HG02610 (cell line): ENCODE measurements around the gene GNG13.
"Not testable (repeated sequence)": the region's sequence is repeated elsewhere in the genome, so short reads cannot be mapped to it uniquely, and the experiment has no call there.

Experiments
- ATAC-seq: cut with Tn5 transposase; IDR thresholded peaks from one replicate; pipeline ENCODE4 v1.9.1; 2021; ENCODE audit warnings: mild to moderate bottlenecking, moderate library complexity; ENCODE audit not compliant: unreplicated experiment

The GNG13 gene

GRCh38 chr16:780296-780695 is 20.2 kb downstream of the GNG13 start:
- ATAC-seq = no peak

GRCh38 chr16:779561-779960 is 21.0 kb downstream of the GNG13 start:
- no peak for ATAC-seq

- no peak for ATAC-seq
These were observed 21.5 kb downstream of the GNG13 start for GRCh38 chr16:778909-779527.

GRCh38 chr16:778447-778846 is 22.1 kb downstream of the GNG13 start:
- ATAC-seq = no peak

- no peak for ATAC-seq
These were observed 22.7 kb downstream of the GNG13 start for GRCh38 chr16:777826-778225.

GRCh38 chr16:776824-777223 is 23.7 kb downstream of the GNG13 start:
- no peak for ATAC-seq

- not testable (repeated sequence) for ATAC-seq
These were observed 24.2 kb downstream of the GNG13 start for GRCh38 chr16:776298-776697.

GRCh38 chr16:775236-775796 is 25.2 kb downstream of the GNG13 start:
- ATAC-seq = no peak

GRCh38 chr16:774086-775001 is 26.2 kb downstream of the GNG13 start:
- no peak for ATAC-seq

- ATAC-seq = no peak
These were observed 27.6 kb downstream of the GNG13 start for GRCh38 chr16:772959-773358.

- no peak for ATAC-seq
These were observed 30.1 kb downstream of the GNG13 start for GRCh38 chr16:770411-770810.

GRCh38 chr16:769934-770333 is 30.6 kb downstream of the GNG13 start:
- no peak for ATAC-seq

GRCh38 chr16:769184-769784 is 31.2 kb downstream of the GNG13 start:
- no peak for ATAC-seq

GRCh38 chr16:768428-768827 is 32.1 kb downstream of the GNG13 start:
- ATAC-seq = no peak

- no peak for ATAC-seq
These were observed 32.7 kb downstream of the GNG13 start for GRCh38 chr16:767743-768235.

GRCh38 chr16:766820-767640 is 33.5 kb downstream of the GNG13 start:
- ATAC-seq = no peak

GRCh38 chr16:766008-766819 is 34.3 kb downstream of the GNG13 start:
- ATAC-seq = no peak

GRCh38 chr16:765488-765865 is 35.1 kb downstream of the GNG13 start:
- no peak for ATAC-seq

GRCh38 chr16:764848-765487 is 35.6 kb downstream of the GNG13 start:
- no peak for ATAC-seq
